ENCODE measurements around the gene SLC15A4.

SLC15A4 gene

DNA sequence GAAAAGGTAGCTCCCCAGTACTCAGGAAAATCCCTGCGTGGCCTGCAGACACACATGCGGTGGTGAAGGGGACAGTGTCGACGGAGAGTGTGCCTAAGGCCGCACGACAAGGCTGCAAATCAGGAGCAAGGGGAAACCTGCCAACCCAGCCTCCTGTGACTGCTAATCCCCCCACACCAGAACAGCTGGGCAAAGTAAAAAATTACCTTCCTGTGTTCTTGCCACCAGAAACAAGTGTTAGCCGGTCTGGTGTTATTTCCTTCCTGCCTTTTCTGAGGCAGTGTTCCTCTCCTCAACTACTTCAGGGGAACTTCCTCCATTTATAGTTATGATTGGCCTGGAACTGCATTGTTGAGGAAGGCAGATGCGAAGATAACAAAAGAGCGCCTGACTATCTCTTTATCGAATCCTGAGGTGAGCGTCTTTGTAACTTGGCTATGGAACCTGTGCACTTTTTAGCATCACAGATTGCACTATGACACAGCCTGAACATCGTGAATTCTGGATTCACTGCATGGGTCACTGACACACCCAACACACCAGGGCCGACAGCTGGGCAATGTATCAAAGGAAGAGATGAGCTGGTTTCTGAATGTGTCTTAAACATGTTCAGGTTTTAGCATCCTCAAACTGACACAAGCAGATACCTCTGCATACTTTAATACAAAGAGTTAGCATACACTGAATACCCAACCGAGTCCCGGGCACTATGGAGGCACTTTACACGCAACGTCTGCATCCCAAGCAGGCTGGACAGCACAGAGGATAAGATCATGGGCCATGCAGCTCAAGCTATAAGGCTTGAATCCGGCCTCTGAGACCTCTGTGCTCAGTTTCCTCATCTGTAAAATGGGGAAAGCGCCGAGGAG, 28.9 kb downstream of the SLC15A4 start:
- no peak for DNase-seq (ENCODE audit: low read depth in 3 of 3)

DNA sequence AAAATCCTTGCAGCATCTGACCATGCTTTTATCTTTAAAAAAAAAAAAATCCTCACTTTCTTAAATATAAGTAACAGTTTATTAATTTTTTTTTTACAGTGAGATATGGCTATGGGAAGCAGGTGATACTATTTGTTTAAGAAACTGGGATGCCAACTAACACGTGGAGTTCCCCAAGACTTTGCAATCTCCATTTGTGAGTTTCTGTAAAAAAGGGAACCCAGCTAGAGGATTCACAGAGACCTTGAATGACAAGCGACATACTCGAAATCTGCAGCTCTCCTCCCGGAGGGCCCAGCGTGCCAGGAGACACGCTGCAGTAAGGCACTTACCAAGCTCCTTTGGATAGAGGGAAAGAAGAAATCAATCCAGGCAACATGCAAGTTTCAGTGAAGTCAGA, 30.1 kb downstream of the SLC15A4 start:
- DNase-seq (ENCODE audit: low read depth in 3 of 3), result no peak

DNA sequence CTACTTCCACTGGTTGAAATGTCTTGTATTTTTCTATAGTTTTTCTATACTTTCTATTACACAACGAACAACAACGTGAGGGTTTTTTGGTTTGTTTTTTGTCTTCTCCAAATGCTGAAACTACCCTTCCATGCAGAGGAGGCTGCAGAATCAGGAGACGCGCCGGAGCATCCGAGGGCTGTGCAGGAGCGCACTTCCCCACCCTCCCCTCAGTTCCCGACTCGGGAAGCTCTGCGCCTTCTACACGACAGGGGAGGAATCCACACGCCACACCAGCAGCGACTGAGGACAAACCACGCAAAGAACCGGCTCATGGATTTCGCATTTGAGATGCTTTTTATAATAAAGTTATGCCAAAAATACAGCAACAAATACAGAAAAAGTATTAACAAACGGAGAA, 30.9 kb downstream of the SLC15A4 start:
- no peak for DNase-seq (ENCODE audit: low read depth in 3 of 3)

GRCh38 chr12:128792398-128792797, 31.4 kb downstream of the SLC15A4 start:
- DNase-seq (ENCODE audit: low read depth in 3 of 3), result no peak

DNA sequence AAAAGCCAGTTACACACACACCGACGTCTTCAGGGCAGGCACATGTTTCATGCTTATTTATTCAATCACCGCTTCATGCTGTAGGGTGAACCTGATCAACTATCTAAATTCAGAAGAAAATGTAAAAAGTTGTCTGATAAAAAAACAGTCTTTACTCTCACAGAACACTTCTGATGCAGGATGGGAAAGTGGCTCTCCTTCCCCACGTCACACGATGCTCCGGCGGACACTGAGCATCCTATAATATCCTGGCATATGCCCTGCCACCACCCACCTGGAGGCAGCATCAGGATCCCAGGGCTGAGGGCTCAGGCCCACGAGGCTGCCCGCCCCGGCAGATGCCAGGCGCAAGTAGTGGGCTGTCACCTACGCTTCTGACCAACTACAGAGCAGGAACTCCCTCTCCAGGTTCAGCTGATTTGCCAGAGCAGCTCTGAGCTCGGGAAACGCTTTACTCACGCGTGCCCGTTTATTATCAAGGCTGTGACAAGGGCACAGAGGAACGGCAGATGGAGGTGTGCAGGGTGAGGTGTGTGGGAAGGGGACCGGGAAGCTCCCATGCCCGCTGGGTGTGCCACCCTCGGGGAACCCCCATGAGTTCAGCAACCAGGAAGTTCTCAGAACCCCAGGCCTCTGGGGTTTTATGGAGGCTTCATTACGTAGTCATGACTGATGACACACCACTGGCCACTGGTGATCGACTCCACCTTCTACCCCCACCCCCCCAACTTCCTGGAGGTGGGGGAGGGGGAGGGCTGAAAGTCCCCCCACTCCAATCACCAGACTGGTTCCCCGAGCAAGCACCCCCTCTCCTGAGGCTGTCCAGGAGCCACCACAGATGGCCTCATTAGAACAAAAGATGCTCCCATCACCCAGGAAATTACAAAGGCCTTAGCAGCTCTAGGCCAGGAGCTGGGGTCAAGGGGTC, 32.1 kb downstream of the SLC15A4 start:
- no peak for DNase-seq (ENCODE audit: low read depth in 3 of 3)

DNA sequence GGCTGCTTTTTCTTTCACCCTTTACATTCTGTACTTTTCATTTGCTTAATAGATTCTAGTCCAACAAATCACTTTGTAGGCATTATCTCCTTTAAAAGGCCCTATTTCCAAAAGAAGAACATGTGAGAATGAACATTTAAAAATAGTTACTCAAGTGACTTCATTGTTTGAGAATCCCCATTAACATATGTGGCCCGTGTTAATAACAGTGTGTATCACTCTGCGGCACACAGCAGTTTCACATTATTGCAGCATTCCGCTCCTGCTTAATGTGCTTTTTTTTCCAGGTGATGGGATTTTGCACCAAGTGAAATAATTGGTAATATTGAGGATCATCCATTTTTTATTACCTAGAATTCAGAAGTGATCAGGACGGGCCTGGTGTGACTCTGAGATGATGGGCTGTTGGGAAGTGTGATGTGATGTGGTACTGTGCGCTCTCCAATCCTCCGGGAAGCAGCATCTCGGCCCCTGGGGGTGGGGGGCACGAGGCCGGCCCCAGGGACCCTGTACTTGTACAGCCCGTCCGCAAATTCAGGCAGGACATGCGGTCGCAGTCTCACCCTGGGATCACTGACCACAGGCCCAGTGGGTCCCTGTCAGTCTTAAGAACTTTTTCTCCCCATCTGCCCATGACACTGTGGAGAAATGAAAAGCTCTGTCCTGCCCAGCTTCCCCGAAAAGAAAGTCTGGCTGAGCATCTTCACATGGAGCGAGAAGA, 32.9 kb downstream of the SLC15A4 start:
- no peak for DNase-seq (ENCODE audit: low read depth in 3 of 3)

DNA sequence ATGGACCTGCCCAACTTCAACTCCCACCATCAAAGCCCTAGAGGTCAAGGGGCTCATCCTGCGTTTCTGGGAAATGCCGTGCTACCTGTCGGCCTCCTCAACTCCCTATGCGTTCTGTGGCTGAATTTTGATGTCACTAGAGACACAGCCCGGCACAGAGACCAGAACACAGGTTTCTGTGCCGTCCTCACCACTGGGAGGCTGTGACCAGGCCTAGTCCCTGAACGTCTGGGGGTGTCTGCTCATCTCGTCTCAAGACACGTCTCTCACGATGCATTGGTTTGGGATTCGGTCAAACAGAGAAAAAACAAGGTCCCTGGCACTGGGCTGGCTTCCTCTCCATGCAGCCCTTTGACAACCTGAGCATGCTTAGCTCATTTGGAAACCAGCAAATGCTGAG, 33.5 kb downstream of the SLC15A4 start:
- DNase-seq (ENCODE audit: low read depth in 3 of 3), result no peak

DNA sequence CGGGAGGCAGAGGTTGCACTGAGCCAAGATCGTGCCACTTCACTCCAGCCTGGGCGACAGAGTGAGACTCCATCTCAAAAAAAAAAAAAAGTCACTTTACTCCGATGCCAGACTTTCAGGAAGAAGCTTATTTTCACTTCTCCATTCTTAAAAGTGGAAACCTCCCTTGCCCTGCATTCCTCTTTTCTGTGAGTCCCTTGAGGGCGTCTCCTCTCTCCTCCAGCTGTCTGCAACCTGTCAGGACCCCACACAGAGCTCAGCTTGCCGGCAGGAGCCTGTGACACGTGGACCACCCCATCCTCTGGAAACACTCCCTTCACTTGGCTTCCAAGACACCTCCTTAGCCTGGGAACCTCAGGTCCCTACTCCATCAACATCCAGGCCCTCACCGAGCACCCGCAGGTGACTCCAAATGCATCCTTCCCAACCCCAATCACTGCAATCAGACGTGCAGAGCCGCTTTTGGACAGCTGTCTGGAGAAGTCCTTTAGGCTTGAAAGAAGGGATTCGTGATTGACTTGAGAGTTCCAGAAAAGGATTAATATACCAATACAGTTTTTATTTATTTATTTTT, 34.3 kb downstream of the SLC15A4 start:
- DNase-seq (ENCODE audit: low read depth in 3 of 3), result no peak

DNA sequence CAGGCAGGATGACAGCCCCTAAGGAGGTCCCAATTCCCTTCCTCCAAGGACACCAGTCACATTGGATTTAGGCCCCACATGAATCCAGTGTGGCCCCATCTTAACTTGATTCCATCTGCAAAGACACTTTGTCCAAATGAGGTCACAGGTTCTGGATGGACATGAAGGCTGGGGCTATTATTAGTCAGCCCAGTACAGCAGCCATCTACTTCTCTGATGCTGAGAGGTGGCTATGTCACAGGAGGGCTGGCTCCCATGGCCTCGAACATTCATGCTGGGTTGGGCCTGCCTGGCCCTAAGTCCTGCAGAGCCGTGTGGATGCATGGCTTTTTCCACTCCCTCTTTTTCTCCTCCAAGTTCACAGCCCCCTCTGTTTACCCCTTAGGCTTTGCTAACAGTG, 35.9 kb downstream of the SLC15A4 start:
- DNase-seq (ENCODE audit: low read depth in 3 of 3), result no peak

- DNase-seq (ENCODE audit: low read depth in 3 of 3), result no peak
Observed at GRCh38 chr12:128786741-128787391, 36.9 kb downstream of the SLC15A4 start.

GRCh38 chr12:128784030-128784760, 39.6 kb downstream of the SLC15A4 start:
- DNase-seq (ENCODE audit: low read depth in 3 of 3), result no peak

DNA sequence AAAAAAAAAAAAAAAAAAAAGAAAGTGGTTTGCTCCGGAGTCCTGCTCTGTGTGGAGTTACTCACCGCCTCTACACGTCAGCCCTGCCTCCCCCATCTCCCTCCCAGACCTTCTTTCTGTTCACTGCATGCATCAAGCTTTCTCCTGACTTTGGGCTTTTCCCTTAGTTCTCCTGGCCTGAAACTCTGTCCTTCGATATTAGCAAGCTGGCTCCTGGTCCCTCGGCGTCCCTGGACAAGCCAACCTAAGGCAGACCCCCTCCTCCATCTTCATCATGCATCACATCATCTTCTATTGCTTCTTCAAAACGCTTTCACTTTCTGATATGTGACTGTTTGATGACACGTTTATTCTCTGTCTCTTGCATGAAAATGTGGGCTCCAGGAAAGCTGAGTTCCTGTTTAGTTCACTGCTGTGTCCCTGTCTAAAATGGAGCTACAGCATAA, 40.6 kb downstream of the SLC15A4 start:
- DNase-seq (ENCODE audit: low read depth in 3 of 3), result peak in 1 of 3 experiments; percentile 31

DNA sequence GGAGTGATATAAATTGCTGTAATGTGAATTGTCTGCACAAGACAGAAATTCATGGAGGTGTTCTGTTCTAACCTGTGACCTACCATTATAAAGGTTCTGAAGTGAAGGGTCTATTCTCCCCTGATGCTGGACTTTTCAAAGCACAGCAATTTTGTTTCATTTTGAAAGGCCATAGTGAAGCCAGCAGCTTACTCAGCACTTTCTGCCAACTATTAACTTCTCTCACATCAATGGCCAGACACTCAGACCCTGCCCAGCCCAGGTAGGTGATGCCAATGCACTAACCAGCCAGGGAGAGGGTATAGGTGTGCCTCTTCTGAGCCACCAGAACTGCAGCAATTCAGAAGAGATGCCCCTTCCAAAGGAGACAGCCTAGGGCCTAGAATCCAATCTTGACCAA, 43.9 kb downstream of the SLC15A4 start:
- no peak for DNase-seq (ENCODE audit: low read depth in 3 of 3)

DNA sequence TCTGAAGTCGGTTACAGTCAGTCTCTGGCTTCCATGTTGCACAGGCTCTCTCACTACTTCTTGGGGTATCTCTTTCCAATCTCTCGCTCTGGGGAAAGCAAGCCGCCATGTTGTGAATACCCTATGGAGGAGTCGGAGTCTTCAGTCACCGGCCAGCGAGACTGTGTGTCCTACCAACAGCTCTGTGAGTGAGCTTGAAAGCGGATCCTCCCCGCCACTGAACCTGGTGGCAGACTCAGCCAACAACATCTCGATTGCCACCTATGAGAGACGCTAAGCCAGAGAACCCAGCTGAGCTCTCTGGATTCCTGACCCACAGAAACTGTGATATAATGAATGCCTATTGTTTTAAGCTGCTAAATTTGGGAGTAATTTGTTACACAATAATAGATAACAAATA, 51.5 kb downstream of the SLC15A4 start:
- no peak for DNase-seq (ENCODE audit: low read depth in 3 of 3)

DNA sequence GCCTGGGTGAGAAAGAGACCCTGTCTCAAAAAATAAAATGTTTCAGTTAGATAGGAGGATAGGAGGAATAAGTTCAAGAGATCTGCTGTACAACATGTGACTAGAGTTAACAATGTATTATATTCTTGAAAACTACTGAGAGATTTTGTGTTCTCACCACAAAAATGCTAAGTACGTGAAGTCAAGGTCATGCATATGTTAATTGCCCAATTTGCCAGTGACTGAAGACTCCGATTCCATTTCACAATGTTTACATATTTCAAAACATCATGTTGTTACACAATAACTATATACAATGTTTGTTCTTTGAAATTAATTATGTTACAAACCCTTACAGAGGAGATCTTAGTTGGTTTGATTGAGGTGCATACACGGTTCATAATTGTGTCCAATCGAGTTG, 52.1 kb downstream of the SLC15A4 start:
- DNase-seq (ENCODE audit: low read depth in 3 of 3), result no peak

DNA sequence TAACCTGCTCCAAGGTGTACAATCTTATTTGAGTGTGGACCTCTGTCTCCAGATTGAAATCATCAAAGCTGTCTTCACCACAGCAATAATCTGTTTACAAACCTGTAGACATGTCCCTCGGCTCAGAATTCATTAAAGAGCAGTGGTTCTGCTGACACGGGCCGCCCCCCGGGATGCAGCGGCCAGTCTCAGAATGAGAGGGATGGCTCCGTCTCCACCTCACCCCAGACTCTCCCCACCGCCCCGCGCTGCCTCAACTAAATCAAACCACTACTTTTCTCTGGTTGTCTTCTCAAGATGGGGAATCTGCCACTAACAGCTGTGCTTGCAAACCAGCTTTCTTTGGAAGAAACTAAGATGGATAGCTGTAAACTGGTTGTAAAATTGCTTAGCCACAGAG, 56.2 kb downstream of the SLC15A4 start:
- no peak for DNase-seq (ENCODE audit: low read depth in 3 of 3)

DNA sequence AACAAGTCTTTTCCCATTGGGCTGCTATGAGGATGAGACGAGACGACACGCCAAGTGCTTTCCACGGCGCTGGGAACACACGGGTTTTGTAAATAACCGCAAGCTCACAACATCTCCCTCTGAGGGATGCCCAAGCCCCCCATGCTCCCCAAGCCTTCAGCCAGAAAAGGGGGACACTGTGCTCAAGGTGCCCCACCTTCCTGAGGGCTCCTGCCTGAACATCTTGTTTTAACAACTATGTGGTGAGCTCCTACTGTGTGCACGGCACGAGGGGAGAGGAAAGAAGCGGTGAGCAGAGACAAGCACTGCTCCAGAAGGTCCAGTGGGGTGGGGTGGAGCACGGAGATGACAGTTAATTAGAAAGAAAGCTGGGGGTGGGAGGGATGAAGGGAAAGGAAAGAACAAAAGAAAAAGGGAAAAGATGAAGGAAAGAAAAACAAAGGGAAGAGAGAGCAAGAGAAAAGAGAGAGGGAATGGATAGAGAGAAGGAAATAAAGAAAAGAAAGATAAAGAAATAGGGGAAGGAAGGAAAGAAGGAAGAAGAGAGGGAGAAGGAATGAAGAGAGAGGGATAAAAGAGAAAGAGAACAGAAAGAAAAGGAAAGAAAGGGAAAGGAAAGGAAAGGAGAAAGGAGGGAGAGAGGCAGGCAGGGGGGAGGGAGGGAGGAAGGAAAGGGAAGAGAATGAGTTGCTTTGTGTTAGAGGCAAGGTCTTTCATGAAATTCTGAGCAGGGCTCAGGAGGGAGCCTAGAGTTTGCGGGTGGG, 56.8 kb downstream of the SLC15A4 start:
- DNase-seq (ENCODE audit: low read depth in 3 of 3), result no peak

DNA sequence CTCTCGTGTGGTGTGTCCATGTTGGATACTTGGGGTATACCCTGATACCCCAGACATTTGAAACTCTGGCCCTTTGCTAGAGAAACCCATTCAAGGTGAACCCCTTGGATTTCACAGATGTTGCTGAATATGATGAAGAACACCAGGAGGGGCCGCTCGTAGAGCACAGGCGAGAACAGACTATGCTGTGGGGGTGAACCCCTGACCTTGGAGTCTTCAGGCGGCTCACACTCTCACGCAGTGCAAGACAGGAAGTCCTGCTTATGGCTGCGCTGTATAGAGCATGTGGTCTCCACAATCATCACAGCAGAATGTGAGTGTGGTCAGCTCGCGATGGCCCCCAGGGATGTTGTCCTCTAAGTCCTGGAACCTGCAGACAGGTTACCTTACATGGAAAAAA, 60.4 kb downstream of the SLC15A4 start:
- DNase-seq (ENCODE audit: low read depth in 3 of 3), result no peak

- no peak for DNase-seq (ENCODE audit: low read depth in 3 of 3)
Observed at GRCh38 chr12:128761379-128761790, 62.4 kb downstream of the SLC15A4 start.

GRCh38 chr12:128755566-128755965, 68.2 kb downstream of the SLC15A4 start:
- DNase-seq (ENCODE audit: low read depth in 3 of 3), result no peak
